HCT116 (cell line): ENCODE data around the gene FRMD7. TPM values are rescaled to one million over a fixed set of nuclear protein-coding genes. Genes with fewer than 3 reads are reported as not detected.

Experiments
- ATAC-seq: fragments of 200-7000 bp; cut with Tn5 transposase; 2 replicates; pipeline ENCODE4 v1.9.1; 2020; ENCODE audit warnings: mild to moderate bottlenecking, moderate library complexity
- BruUV-seq: library from RNA; stranded (reverse); fragments of 400-500 nt; replicated peaks from 2 replicates; lab custom pipeline; 2021; lab: Mats Ljungman, UMichigan
- CTCF ChIA-PET: fragments of 300-600 bp; sonication (Branson Sonifier 250); formaldehyde crosslinking; loops from one replicate; lab custom pipeline; 2021; ENCODE audit warnings: antibody characterized with exemption; lab: Charles Lee
- POLR2A ChIA-PET: fragments of 300-600, 350-600 bp; sonication (Branson Sonifier 250); formaldehyde crosslinking; loops from one replicate; lab custom pipeline; 2021; ENCODE audit warnings: antibody characterized with exemption; lab: Charles Lee
- RAD21 ChIA-PET, 2 experiments: fragments of 300-600 bp; sonication (Branson Sonifier 250); formaldehyde crosslinking; loops; one replicate each; lab custom pipeline; 2023; ENCODE audit warnings: low total read pairs in 2 of 2; ENCODE audit not compliant: uncharacterized antibody in 2 of 2, unreplicated experiment in 2 of 2, low non-redundant PET in 1 of 2; lab: Charles Lee
- DNase-seq: peaks from one replicate; pipeline ENCODE4 v3.0.0-alpha.2; 2010; ENCODE audit warnings: low read depth, low spot score
- H2AFZ ChIP-seq: fragments of 200-600 bp; shearing (Covaris generic), sonication (generic); 2 replicates; pipeline ENCODE4 v1.6.1; 2017; ENCODE audit warnings: low read depth, mixed run types, mixed read lengths, antibody characterized with exemption, low read length; ENCODE audit not compliant: poor library complexity, severe bottlenecking
- H3K27ac ChIP-seq: 2 replicates; pipeline ENCODE4 v1.5.1; 2012; ENCODE audit warnings: low read depth, low read length
- H3K27me3 ChIP-seq: fragments of 200-600 bp; sonication (generic); 2 replicates; pipeline ENCODE4 v1.6.1; 2016; ENCODE audit warnings: mixed run types, low read length, mixed read lengths; ENCODE audit not compliant: insufficient read depth
- H3K36me3 ChIP-seq, 2 experiments: fragments of 200-500 bp in 1 of 2; fragments of 200-600 bp in 1 of 2; sonication (Bioruptor generic) in 1 of 2; sonication (generic) in 1 of 2; 2 replicates each; pipeline versions ENCODE4 v1.5.1 to v1.6.1; 2014 to 2016; ENCODE audit warnings: low read length in 2 of 2, inconsistent platforms in 1 of 2, mixed read lengths in 1 of 2, mixed run types in 1 of 2; ENCODE audit not compliant: insufficient read depth in 2 of 2, control insufficient read depth in 1 of 2
- H3K4me1 ChIP-seq, 2 experiments: fragments of 200-600 bp in 1 of 2; sonication (generic) in 1 of 2; 2 replicates each; pipeline versions ENCODE4 v1.5.1 to v1.6.1; 2012 to 2017; ENCODE audit warnings: low read length in 2 of 2, inconsistent platforms in 1 of 2, mild to moderate bottlenecking in 1 of 2, mixed read lengths in 1 of 2, mixed run types in 1 of 2, moderate library complexity in 1 of 2; ENCODE audit not compliant: insufficient read depth in 2 of 2, control insufficient read depth in 1 of 2
- H3K4me2 ChIP-seq: fragments of 200-600 bp; sonication (generic); 2 replicates; pipeline ENCODE4 v1.6.1; 2017; ENCODE audit warnings: mixed run types, low read length, mixed read lengths
- H3K4me3 ChIP-seq, 2 experiments: fragments of 200-600 bp in 1 of 2; sonication (generic) in 1 of 2; replicated peaks in 1 of 2; 2 replicates each; pipeline ENCODE4 v1.5.1; 2011 to 2016; ENCODE audit warnings: low read length in 2 of 2, control low read depth in 1 of 2, low read depth in 1 of 2, mild to moderate bottlenecking in 1 of 2, mixed read lengths in 1 of 2, mixed run types in 1 of 2
- H3K79me2 ChIP-seq: fragments of 200-600 bp; sonication (generic); 2 replicates; pipeline ENCODE4 v1.6.1; 2017; ENCODE audit warnings: mild to moderate bottlenecking, mixed run types, low read length, moderate library complexity, mixed read lengths; ENCODE audit not compliant: insufficient read depth
- H3K9ac ChIP-seq: fragments of 200-600 bp; sonication (generic); 2 replicates; pipeline ENCODE4 v1.6.1; 2016; ENCODE audit warnings: low read length, mixed read lengths
- H3K9me2 ChIP-seq: fragments of 200-600 bp; sonication (generic), shearing (Covaris generic); 2 replicates; pipeline ENCODE4 v1.6.1; 2017; ENCODE audit warnings: mixed run types, mild to moderate bottlenecking, moderate library complexity; ENCODE audit not compliant: insufficient read depth
- H3K9me3 ChIP-seq, 2 experiments: fragments of 200-500 bp in 1 of 2; fragments of 200-600 bp in 1 of 2; sonication (Bioruptor generic) in 1 of 2; sonication (generic) in 1 of 2; 2 replicates each; pipeline ENCODE4 v1.6.1; 2014 to 2017; ENCODE audit warnings: low read length in 2 of 2, mixed read lengths in 2 of 2, inconsistent platforms in 1 of 2, low read depth in 1 of 2, mild to moderate bottlenecking in 1 of 2, mixed run types in 1 of 2, moderate library complexity in 1 of 2; ENCODE audit not compliant: control insufficient read depth in 1 of 2, insufficient read depth in 1 of 2
- H4K20me1 ChIP-seq: fragments of 200-600 bp; sonication (generic), shearing (Covaris generic); 2 replicates; pipeline ENCODE4 v1.6.1; 2017; ENCODE audit warnings: mixed run types, mild to moderate bottlenecking, moderate library complexity; ENCODE audit not compliant: insufficient read depth
- ELF1 ChIP-seq: IDR thresholded peaks from 2 replicates; pipeline ENCODE4 v1.6.1; 2012; ENCODE audit warnings: low read depth, borderline replicate concordance
- JUND ChIP-seq: IDR thresholded peaks from 2 replicates; pipeline ENCODE4 v1.6.1; 2012
- RAD21 ChIP-seq: IDR thresholded peaks from 2 replicates; pipeline ENCODE4 v1.6.1; 2012; ENCODE audit warnings: low read depth, mild to moderate bottlenecking
- ZNF274 ChIP-seq: fragments of 200-500 bp; sonication (Bioruptor generic); IDR thresholded peaks from 2 replicates; pipeline ENCODE4 v1.6.1; 2014; ENCODE audit warnings: mild to moderate bottlenecking, low read depth, low read length, inconsistent platforms
- intact Hi-C: fragments of 100-400 bp; cut with micrococcal nuclease; formaldehyde crosslinking; loops from 2 replicates; pipeline ENCODE4 v1.10.0; 2022
- total RNA-seq: library from RNA; stranded (reverse); gene quantifications from one replicate; pipeline ENCODE4 v1.2.1, GENCODE V29; 2021; ENCODE audit not compliant: unreplicated experiment

The FRMD7 gene
- total RNA-seq, 1 experiment from 2014 or later, result not detected

DNA sequence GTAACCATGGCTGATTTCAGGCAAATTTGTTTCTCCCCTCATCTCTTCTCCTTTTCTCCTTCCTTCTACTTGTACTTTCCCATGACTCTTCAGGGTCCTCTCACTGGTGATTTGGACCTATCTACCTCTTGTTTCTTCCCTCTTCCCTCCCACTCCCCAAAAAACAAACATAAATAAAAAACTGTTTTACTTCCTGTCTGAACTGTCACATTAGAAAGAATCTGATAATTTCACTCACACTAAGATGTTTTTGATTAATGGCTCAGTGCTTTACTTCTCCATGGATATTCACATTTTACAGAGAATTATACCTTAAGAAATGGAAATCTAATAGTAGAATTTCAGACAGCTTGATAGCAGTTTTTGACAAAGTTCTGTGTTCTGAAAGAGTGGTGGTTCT is 97.6 kb downstream of the FRMD7 start:
- no peak overlapping the region for H3K4me3 ChIP-seq
- H3K9ac ChIP-seq, result no peak overlapping the region
- peaks cover 58% of the 10 kb centered on the region for H3K79me2 ChIP-seq
- no peak overlapping the region for H3K4me2 ChIP-seq
- TF ChIP-seq JUND, result no peak
- TF ChIP-seq RAD21, result no peak
- TF ChIP-seq ELF1, result no peak
- TF ChIP-seq ZNF274, result no peak
- no peak overlapping the region for H3K27ac ChIP-seq
- ChIA-PET POLR2A (no interaction called here), CTCF (no interaction called here), RAD21 (no interaction called here)
- H3K9me3 ChIP-seq, result no peaks in the 10 kb centered on the region
- no peak overlapping the region for H2AFZ ChIP-seq
- H3K4me1 ChIP-seq, result no peaks in the 10 kb centered on the region
- intact Hi-C loops, result no loop called here
- no peaks in the 10 kb centered on the region for H3K9me2 ChIP-seq
- H3K36me3 ChIP-seq, result no peaks in the 10 kb centered on the region
- no TSS peak for BruUV-seq
- H3K27me3 ChIP-seq, result no peaks in the 10 kb centered on the region
- no peaks in the 10 kb centered on the region for H4K20me1 ChIP-seq
- ATAC-seq, result no peak
- DNase-seq, result no peak

Other genes with a start within 250 kb of the FRMD7 start
- 30.5 TPM for gene STK26, start 104.7 kb downstream of the FRMD7 start, total RNA-seq
- 19.9 TPM for gene RAP2C, start 91.4 kb upstream of the FRMD7 start, total RNA-seq